GM23248 (cell line): ENCODE measurements around the gene KRT83. TPM values are rescaled to one million over a fixed set of nuclear protein-coding genes. Genes with fewer than 3 reads are reported as not detected.

Source experiments
- DNase-seq: peaks from one replicate; pipeline ENCODE4 v3.0.0-alpha.2; 2015
- H2AFZ ChIP-seq: fragments of 200-600 bp; sonication (generic); 2 replicates; pipeline ENCODE4 v1.6.1; 2016; ENCODE audit warnings: antibody characterized with exemption
- H3F3A ChIP-seq: fragments of 200-600 bp; sonication (generic); 2 replicates; pipeline ENCODE4 v1.6.1; 2016; ENCODE audit warnings: mild to moderate bottlenecking, antibody characterized with exemption, mixed run types; ENCODE audit not compliant: insufficient read depth
- H3K27ac ChIP-seq: fragments of 200-600 bp; sonication (generic); 2 replicates; pipeline ENCODE4 v1.5.1; 2016; ENCODE audit warnings: mild to moderate bottlenecking
- H3K27me3 ChIP-seq: fragments of 200-600 bp; sonication (generic); replicated peaks from 2 replicates; pipeline ENCODE4 v1.6.1; 2016; ENCODE audit warnings: mild to moderate bottlenecking; ENCODE audit not compliant: insufficient read depth
- H3K36me3 ChIP-seq: fragments of 200-600 bp; sonication (generic); 2 replicates; pipeline ENCODE4 v1.6.1; 2016; ENCODE audit warnings: low read depth, mild to moderate bottlenecking
- H3K4me1 ChIP-seq: fragments of 200-600 bp; sonication (generic); 2 replicates; pipeline ENCODE4 v1.6.1; 2016; ENCODE audit warnings: mild to moderate bottlenecking; ENCODE audit not compliant: insufficient read depth
- H3K4me2 ChIP-seq: fragments of 200-600 bp; sonication (generic); one replicate; pipeline ENCODE4 v1.6.1; 2016; ENCODE audit warnings: mild to moderate bottlenecking; ENCODE audit not compliant: unreplicated experiment
- H3K4me3 ChIP-seq: fragments of 200-600 bp; sonication (generic); 2 replicates; pipeline ENCODE4 v1.5.1; 2016; ENCODE audit warnings: mild to moderate bottlenecking
- H3K79me2 ChIP-seq: fragments of 200-600 bp; sonication (generic); 2 replicates; pipeline ENCODE4 v1.6.1; 2016; ENCODE audit warnings: mild to moderate bottlenecking; ENCODE audit not compliant: insufficient read depth
- H3K9ac ChIP-seq: fragments of 200-600 bp; sonication (generic); 2 replicates; pipeline ENCODE4 v1.6.1; 2016; ENCODE audit warnings: mild to moderate bottlenecking
- H3K9me2 ChIP-seq: fragments of 200-600 bp; sonication (generic); 2 replicates; pipeline ENCODE4 v1.6.1; 2016; ENCODE audit warnings: mixed run types, mild to moderate bottlenecking, moderate library complexity; ENCODE audit not compliant: insufficient read depth
- H3K9me3 ChIP-seq: fragments of 200-600 bp; sonication (generic); one replicate; pipeline ENCODE4 v1.6.1; 2017; ENCODE audit warnings: low read depth
- H4K20me1 ChIP-seq: fragments of 200-600 bp; sonication (generic); 2 replicates; pipeline ENCODE4 v1.6.0; 2016; ENCODE audit not compliant: insufficient read depth
- EZH2 ChIP-seq: fragments of 200-600 bp; sonication (generic); IDR thresholded peaks from 2 replicates; pipeline ENCODE4 v1.6.1; 2018; ENCODE audit warnings: antibody characterized with exemption, mild to moderate bottlenecking; ENCODE audit not compliant: insufficient read depth, poor library complexity, severe bottlenecking
- EZH2phosphoT487 ChIP-seq: fragments of 200-600 bp; sonication (generic); IDR thresholded peaks from 2 replicates; pipeline ENCODE4 v1.6.1; 2018; ENCODE audit warnings: antibody characterized with exemption, moderate library complexity, mild to moderate bottlenecking, low read depth; ENCODE audit not compliant: insufficient read depth
- WGBS, 2 experiments: methylation state at CpG; one replicate each; pipeline ENCODE4 v1.1.6; 2015 to 2017; ENCODE audit warnings: low lambda C conversion rate in 2 of 2, low coverage in 1 of 2; ENCODE audit errors: missing lambda C conversion rate in 2 of 2; 5-methylcytosine and 5-hydroxymethylcytosine counted together
- in situ Hi-C: fragments of 300-500 bp; cut with MboI; formaldehyde crosslinking; loops from 2 replicates; pipeline ENCODE4 v1.15.0; 2020
- polyA plus RNA-seq: library from polyadenylated mRNA; unstranded; fragments of >200 nt; fragmentation: Nextera tagmentation; extraction: Ambion mirVana; gene quantifications from 2 replicates; pipeline ENCODE4 v1.2.1, GENCODE V29; 2016
- total RNA-seq: library from RNA; depleted of rRNA; stranded (reverse); fragments of >200 nt; shearing (Covaris generic); gene quantifications from 2 replicates; pipeline ENCODE4 v1.2.3, GENCODE V29; 2014; rRNA removed

The KRT83 gene
- total and polyA plus RNA-seq, 2 experiments from 2014 or later = not detected

DNA sequence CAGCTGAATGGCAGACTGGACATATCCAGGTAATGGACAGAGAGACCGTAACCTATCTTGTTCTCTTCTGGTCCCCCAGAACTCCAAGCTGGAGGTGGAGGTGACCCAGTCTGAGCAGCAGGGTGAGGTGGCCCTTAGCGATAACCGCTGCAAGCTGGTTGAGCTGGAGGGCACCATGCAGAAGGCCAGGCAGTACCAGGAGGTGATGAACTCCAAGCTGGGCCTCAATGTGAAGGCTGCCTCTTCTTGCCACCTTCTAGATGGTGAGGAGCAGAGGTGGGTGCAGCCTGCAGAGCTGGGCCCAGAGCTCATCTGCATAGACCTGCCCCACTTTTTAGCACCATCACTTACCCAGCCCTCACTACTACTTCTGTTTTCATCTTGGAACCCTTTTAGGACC, 53.9 kb downstream of the KRT83 start:
- 96 to 100% methylated on average over 3 of the region's 3 CpGs for WGBS, 2 experiments
- H3K27ac ChIP-seq = no peak overlapping the region
- no peak overlapping the region for H2AFZ ChIP-seq
- no peak overlapping the region for H3K9ac ChIP-seq
- H3K36me3 ChIP-seq = no peaks in the 10 kb centered on the region
- in situ Hi-C loops = no loop called here
- TF ChIP-seq EZH2 = no peak
- no peak for TF ChIP-seq EZH2phosphoT487
- no peak for DNase-seq
- H3K4me2 ChIP-seq = no peak overlapping the region
- H3K79me2 ChIP-seq = no peaks in the 10 kb centered on the region
- no peaks in the 10 kb centered on the region; the same call in 1 of the 2 replicates for H3F3A ChIP-seq
- no peaks in the 10 kb centered on the region for H3K27me3 ChIP-seq
- H3K9me2 ChIP-seq = no peaks in the 10 kb centered on the region
- no peak overlapping the region for H3K4me3 ChIP-seq
- no peaks in the 10 kb centered on the region for H4K20me1 ChIP-seq
- no peaks in the 10 kb centered on the region for H3K9me3 ChIP-seq
- peaks cover 10% of the 10 kb centered on the region; the same call in 1 of the 2 replicates for H3K4me1 ChIP-seq

- Histone ChIP-seq H3K27me3 (no peaks in the 10 kb centered on the region), H3K4me2 (no peak overlapping the region), H3K9me3 (no peaks in the 10 kb centered on the region), H2AFZ (no peak overlapping the region), H4K20me1 (no peaks in the 10 kb centered on the region), H3K4me3 (no peak overlapping the region), H3K9me2 (no peaks in the 10 kb centered on the region), H3K27ac (no peak overlapping the region), H3K79me2 (no peaks in the 10 kb centered on the region), H3K9ac (no peak overlapping the region), H3F3A (no peaks in the 10 kb centered on the region; the same call in 1 of the 2 replicates), H3K36me3 (no peaks in the 10 kb centered on the region), H3K4me1 (peaks cover 10% of the 10 kb centered on the region; the same call in 1 of the 2 replicates)
- in situ Hi-C loops = no loop called here
- TF ChIP-seq EZH2 (no peak), EZH2phosphoT487 (no peak)
- DNase-seq = no peak
- 96 to 100% methylated on average over 2 of the region's 2 CpGs for WGBS, 2 experiments
Measured at GRCh38 chr12:52266514-52266913, 54.7 kb downstream of the KRT83 start.

DNA sequence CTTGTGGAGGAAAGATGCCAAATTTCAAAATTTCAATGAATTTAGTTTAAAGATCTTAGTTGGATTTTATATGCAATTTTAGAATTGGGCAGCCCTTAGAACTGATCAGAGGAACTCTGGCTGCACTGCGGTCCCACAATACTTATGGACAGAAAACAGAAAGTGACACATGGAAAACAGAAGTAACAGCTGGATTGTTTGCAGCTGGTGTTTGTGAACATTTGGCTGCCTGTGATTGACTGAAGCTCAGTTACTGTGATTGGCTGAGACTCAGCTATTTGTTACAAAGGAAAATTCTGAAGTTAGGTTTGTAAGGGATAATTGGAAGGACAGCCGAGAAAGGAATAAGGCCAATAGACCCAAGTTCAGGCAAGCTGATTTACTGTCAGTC, 56.8 kb downstream of the KRT83 start:
- peaks cover 14% of the 10 kb centered on the region; the same call in 1 of the 2 replicates for H3K4me1 ChIP-seq
- in situ Hi-C loops = no loop called here
- H3K27ac ChIP-seq = no peak overlapping the region

More for the DNA sequence above, 56.8 kb downstream of the KRT83 start:
- Histone ChIP-seq H3K4me2 (no peak overlapping the region), H3K4me3 (no peak overlapping the region), H3K79me2 (no peaks in the 10 kb centered on the region), H4K20me1 (no peaks in the 10 kb centered on the region), H3F3A (no peaks in the 10 kb centered on the region; the same call in 1 of the 2 replicates), H3K27me3 (peaks cover 13% of the 10 kb centered on the region), H2AFZ (no peak overlapping the region), H3K9me2 (no peaks in the 10 kb centered on the region), H3K36me3 (no peaks in the 10 kb centered on the region), H3K9ac (no peak overlapping the region), H3K9me3 (no peaks in the 10 kb centered on the region)
- 39 to 40% methylated on average over 2 of the region's 2 CpGs for WGBS, 2 experiments
- no peak for DNase-seq
- TF ChIP-seq EZH2phosphoT487 (no peak), EZH2 (no peak)

Other genes starting within 250 kb of the KRT83 start
- not detected in 2 replicates for gene SMIM41, start 241.7 kb downstream of the KRT83 start, total RNA-seq
- gene SMIM41, start 241.7 kb downstream of the KRT83 start, polyA plus RNA-seq = not detected in 2 replicates
- gene KRT80, start 129.4 kb downstream of the KRT83 start, total RNA-seq = 0.38 and 0.65 TPM in 2 replicates
- 1.3 TPM in 2 replicates for gene KRT80, start 129.4 kb downstream of the KRT83 start, polyA plus RNA-seq
- 5.7 and 11.0 TPM in 2 replicates for gene KRT7, start 88.2 kb downstream of the KRT83 start, total RNA-seq
- 14.4 and 17.4 TPM in 2 replicates for gene KRT7, start 88.2 kb downstream of the KRT83 start, polyA plus RNA-seq
- 0.11 TPM in 1 of 2 replicates, not detected in the other for gene KRT86, start 46.8 kb downstream of the KRT83 start, total RNA-seq
- 0.16 and 0.27 TPM in 2 replicates for gene KRT86, start 46.8 kb downstream of the KRT83 start, polyA plus RNA-seq
- 0.11 TPM in 1 of 2 replicates, not detected in the other for gene KRT81, start 29.9 kb downstream of the KRT83 start, total RNA-seq
- 0.34 and 0.95 TPM in 2 replicates for gene KRT81, start 29.9 kb downstream of the KRT83 start, polyA plus RNA-seq
- not detected in 2 replicates for gene KRT85, start 46.1 kb upstream of the KRT83 start, total RNA-seq
- not detected in 2 replicates for gene KRT85, start 46.1 kb upstream of the KRT83 start, polyA plus RNA-seq
- not detected in 2 replicates for gene KRT84, start 64.3 kb upstream of the KRT83 start, total RNA-seq
- gene KRT84, start 64.3 kb upstream of the KRT83 start, polyA plus RNA-seq = not detected in 2 replicates
- gene KRT82, start 84.9 kb upstream of the KRT83 start, total RNA-seq = not detected in 2 replicates
- gene KRT82, start 84.9 kb upstream of the KRT83 start, polyA plus RNA-seq = not detected in 2 replicates
- gene KRT75, start 113.0 kb upstream of the KRT83 start, total RNA-seq = not detected in 2 replicates
- gene KRT75, start 113.0 kb upstream of the KRT83 start, polyA plus RNA-seq = not detected in 2 replicates
- not detected in 2 replicates for gene KRT6B, start 130.7 kb upstream of the KRT83 start, total RNA-seq
- not detected in 2 replicates for gene KRT6B, start 130.7 kb upstream of the KRT83 start, polyA plus RNA-seq
- gene KRT6C, start 152.4 kb upstream of the KRT83 start, total RNA-seq = not detected in 2 replicates
- not detected in 2 replicates for gene KRT6C, start 152.4 kb upstream of the KRT83 start, polyA plus RNA-seq
- not detected in 2 replicates for gene KRT6A, start 171.9 kb upstream of the KRT83 start, total RNA-seq
- not detected in 2 replicates for gene KRT6A, start 171.9 kb upstream of the KRT83 start, polyA plus RNA-seq
- not detected in 2 replicates for gene KRT5, start 199.0 kb upstream of the KRT83 start, total RNA-seq
- gene KRT5, start 199.0 kb upstream of the KRT83 start, polyA plus RNA-seq = not detected in 2 replicates
- not detected in 2 replicates for gene KRT71, start 231.7 kb upstream of the KRT83 start, total RNA-seq
- gene KRT71, start 231.7 kb upstream of the KRT83 start, polyA plus RNA-seq = not detected in 2 replicates